Measurements from ENCODE around the gene NCLN. TPM values are rescaled to one million over a fixed set of nuclear protein-coding genes. Genes with fewer than 3 reads are reported as not detected.

Gene NCLN
- polyA plus RNA-seq, 3 donors: 28.6 to 60.9 (median 34.5) TPM

DNA sequence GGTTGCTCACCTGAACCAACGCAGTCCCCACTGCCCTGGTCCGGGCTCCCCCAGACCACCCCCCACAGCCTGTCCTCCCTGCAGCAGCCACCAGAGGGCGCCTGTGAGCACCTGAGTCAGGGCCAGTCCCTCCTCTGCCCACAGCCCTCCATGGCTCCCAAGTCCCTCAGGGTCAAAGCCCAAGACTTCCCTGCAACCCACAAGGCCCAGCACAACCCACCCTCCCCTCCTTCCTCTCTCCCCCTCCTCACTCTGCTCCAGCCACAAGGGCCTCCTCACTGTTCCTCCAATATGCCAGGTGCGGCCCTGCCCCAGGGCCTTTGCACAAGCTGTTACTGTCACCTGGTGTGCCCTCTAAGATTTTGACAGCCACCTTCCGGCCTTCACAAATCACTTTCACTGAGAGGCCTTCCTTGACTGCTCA is 39.0 kb upstream of the NCLN start:
- H3K9ac ChIP-seq (ENCODE audit: insufficient read depth, low read length, poor library complexity, severe bottlenecking): no peak overlapping the region
- peaks cover 34 to 41% of the 10 kb centered on the region in 2 donors for H3K36me3 ChIP-seq (replicated peaks in 1 of 2; ENCODE audit: control insufficient read depth in 1 of 2, insufficient read depth in 2 of 2, low read length in 2 of 2)
- H3K27me3 Mint-ChIP-seq (ENCODE audit: low read depth in 3 of 3): peaks cover 0 to 4% (median 0%) of the 10 kb centered on the region in 3 donors
- H3K79me2 ChIP-seq (ENCODE audit: insufficient read depth, low read length): peaks cover 44% of the 10 kb centered on the region
- peaks cover 31 to 47% of the 10 kb centered on the region in 2 donors for H3K36me3 Mint-ChIP-seq
- intact Hi-C loops (cut with micrococcal nuclease): loop anchor here (2.0 to 5.0 kb wide), 4 partner anchors 14 to 64 kb away; no protein-coding TSS in a partner anchor
- no peaks in the 10 kb centered on the region for H3K27me3 ChIP-seq (ENCODE audit: control insufficient read depth in 2 of 2, insufficient read depth in 2 of 2, low read length in 2 of 2)
- no peak overlapping the region for H3K4me3 ChIP-seq (replicated peaks in 1 of 3; ENCODE audit: low read depth in 2 of 3, low read length in 3 of 3)
- TF ChIP-seq, protein P1, sequence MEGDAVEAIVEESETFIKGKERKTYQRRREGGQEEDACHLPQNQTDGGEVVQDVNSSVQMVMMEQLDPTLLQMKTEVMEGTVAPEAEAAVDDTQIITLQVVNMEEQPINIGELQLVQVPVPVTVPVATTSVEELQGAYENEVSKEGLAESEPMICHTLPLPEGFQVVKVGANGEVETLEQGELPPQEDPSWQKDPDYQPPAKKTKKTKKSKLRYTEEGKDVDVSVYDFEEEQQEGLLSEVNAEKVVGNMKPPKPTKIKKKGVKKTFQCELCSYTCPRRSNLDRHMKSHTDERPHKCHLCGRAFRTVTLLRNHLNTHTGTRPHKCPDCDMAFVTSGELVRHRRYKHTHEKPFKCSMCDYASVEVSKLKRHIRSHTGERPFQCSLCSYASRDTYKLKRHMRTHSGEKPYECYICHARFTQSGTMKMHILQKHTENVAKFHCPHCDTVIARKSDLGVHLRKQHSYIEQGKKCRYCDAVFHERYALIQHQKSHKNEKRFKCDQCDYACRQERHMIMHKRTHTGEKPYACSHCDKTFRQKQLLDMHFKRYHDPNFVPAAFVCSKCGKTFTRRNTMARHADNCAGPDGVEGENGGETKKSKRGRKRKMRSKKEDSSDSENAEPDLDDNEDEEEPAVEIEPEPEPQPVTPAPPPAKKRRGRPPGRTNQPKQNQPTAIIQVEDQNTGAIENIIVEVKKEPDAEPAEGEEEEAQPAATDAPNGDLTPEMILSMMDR (IDR thresholded peaks at IDR 0.05): peak; percentile 99
- 70% methylated on average over 5 of the region's 5 CpGs for WGBS (ENCODE audit: insufficient coverage)
- H3K9me3 ChIP-seq (replicated peaks in 1 of 2; ENCODE audit: control insufficient read depth in 1 of 2, insufficient read depth in 1 of 2, low read length in 2 of 2): no peaks in the 10 kb centered on the region
- no peak overlapping the region for H2AFZ ChIP-seq (ENCODE audit: insufficient read depth, low read depth, low read length, poor library complexity, severe bottlenecking)
- H3K4me2 ChIP-seq (replicated peaks; ENCODE audit: extremely low read depth, low read length, poor library complexity, severe bottlenecking): peak overlapping the region; percentile 45
- H3K27ac ChIP-seq (ENCODE audit: low read depth in 1 of 2, low read length in 2 of 2): peak overlapping the region; percentile 67 to 84
- H3K4me3 Mint-ChIP-seq: peak overlapping the region in 1 of 2 donors; percentile 39
- H3K27ac Mint-ChIP-seq: peak overlapping the region; percentile 46 to 95 (median 86)
- H4K20me1 ChIP-seq (ENCODE audit: insufficient read depth, low read length): peaks cover 52% of the 10 kb centered on the region
- peaks cover 35% of the 10 kb centered on the region for H3K4me1 Mint-ChIP-seq
- H3K9me3 Mint-ChIP-seq: no peaks in the 10 kb centered on the region
- DNase-seq: peak; percentile 46 to 67 (median 48)
- H3K4me1 ChIP-seq (ENCODE audit: control insufficient read depth in 1 of 2, insufficient read depth in 2 of 2, low read length in 2 of 2): peaks cover 42 to 46% of the 10 kb centered on the region in 2 donors

DNA sequence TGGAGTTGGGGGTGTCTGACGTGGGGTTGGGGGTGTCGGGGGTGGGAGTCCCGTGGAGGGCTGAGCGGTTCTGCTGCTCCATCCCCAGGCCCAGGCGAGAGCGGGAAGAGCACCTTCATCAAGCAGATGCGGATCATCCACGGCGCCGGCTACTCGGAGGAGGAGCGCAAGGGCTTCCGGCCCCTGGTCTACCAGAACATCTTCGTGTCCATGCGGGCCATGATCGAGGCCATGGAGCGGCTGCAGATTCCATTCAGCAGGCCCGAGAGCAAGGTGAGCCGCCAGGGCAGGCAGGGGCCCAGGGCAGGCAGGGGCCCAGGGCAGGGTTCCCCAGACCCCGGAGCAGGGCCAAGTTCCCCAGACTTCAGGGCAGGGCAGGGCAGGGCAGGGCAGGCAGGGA is 37.2 kb upstream of the NCLN start:
- no peak for DNase-seq
- Histone ChIP-seq H3K27me3 (ENCODE audit: control insufficient read depth in 2 of 2, insufficient read depth in 2 of 2, low read length in 2 of 2) (no peaks in the 10 kb centered on the region), H3K9me3 (replicated peaks in 1 of 2; ENCODE audit: control insufficient read depth in 1 of 2, insufficient read depth in 1 of 2, low read length in 2 of 2) (no peaks in the 10 kb centered on the region), H3K4me3 (replicated peaks in 1 of 3; ENCODE audit: low read depth in 2 of 3, low read length in 3 of 3) (no peak overlapping the region), H3K4me1 (ENCODE audit: control insufficient read depth in 1 of 2, insufficient read depth in 2 of 2, low read length in 2 of 2) (peaks cover 25 to 30% of the 10 kb centered on the region in 2 donors), H4K20me1 (ENCODE audit: insufficient read depth, low read length) (peaks cover 70% of the 10 kb centered on the region), H3K36me3 (replicated peaks in 1 of 2; ENCODE audit: control insufficient read depth in 1 of 2, insufficient read depth in 2 of 2, low read length in 2 of 2) (peaks cover 49 to 59% of the 10 kb centered on the region in 2 donors), H3K27ac (ENCODE audit: low read depth in 1 of 2, low read length in 2 of 2) (no peak overlapping the region), H2AFZ (ENCODE audit: insufficient read depth, low read depth, low read length, poor library complexity, severe bottlenecking) (no peak overlapping the region), H3K79me2 (ENCODE audit: insufficient read depth, low read length) (peaks cover 43% of the 10 kb centered on the region), H3K4me2 (replicated peaks; ENCODE audit: extremely low read depth, low read length, poor library complexity, severe bottlenecking) (no peak overlapping the region), H3K9ac (ENCODE audit: insufficient read depth, low read length, poor library complexity, severe bottlenecking) (no peak overlapping the region)
- 99% methylated on average over 20 of the region's 20 CpGs for WGBS (ENCODE audit: insufficient coverage)
- Mint-ChIP-seq H3K27me3 (ENCODE audit: low read depth in 3 of 3) (peaks cover 0 to 4% (median 0%) of the 10 kb centered on the region in 3 donors), H3K27ac (no peak overlapping the region), H3K9me3 (no peaks in the 10 kb centered on the region), H3K36me3 (peaks cover 27 to 37% of the 10 kb centered on the region in 2 donors), H3K4me3 (no peak overlapping the region), H3K4me1 (peaks cover 19% of the 10 kb centered on the region)
- intact Hi-C loops (cut with micrococcal nuclease): loop anchor here in 1 of 2 donors (5.0 kb wide), 1 partner anchor 34 kb away; no protein-coding TSS in a partner anchor
- TF ChIP-seq, protein P1 (IDR thresholded peaks at IDR 0.05): no peak

All from CD14-positive monocyte (primary cell).